ENCODE results near the gene HCFC1.

HCFC1 gene

DNA sequence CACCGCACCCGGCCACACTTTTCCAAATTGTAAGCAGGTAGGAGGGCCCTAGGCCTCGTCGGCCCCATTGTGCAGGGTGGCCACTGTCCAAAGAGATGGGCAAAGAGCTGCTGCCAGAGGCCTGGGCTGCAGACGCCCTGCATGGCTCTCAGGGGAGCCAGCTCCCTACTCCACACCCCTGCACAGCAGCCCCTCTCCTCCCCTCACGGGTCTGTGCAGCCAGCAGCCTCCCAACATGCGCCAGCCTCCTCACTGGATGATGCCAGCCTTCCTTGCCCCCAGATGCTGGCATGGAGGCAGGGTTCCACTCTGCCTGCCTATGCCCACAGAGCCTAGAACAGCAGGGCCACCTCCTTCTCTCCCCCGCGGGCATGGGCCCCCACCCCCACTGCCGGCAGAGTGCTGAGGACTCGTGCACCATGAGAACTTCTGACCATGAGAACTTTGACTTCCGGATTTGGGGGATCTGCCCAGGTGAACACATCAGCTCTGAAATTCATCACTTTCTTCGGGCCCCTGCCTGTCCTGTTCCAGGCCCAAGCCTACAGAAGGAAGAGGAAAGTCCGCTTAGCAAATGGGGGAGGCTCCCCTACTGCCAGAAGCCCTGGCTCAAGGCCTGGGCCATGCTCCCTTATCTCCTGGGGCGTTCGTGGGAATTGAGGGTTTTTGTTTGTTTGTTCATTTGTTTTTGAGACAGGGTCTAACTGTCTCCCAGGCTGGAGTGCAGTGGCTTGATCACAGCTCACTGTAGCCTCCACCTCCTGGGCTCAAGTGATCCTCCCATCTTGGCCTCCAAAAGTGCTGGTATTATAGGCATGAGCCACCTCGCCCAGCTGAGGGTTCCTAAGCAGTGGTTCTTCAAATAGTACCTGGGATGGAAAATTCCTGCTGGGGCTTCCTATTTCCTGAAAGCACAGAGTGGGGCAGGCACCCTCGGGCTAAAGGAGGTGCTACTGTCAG is 40.0 kb upstream of the HCFC1 start:
- peaks cover 0 to 6% (median 0%) of the 10 kb centered on the region in 4 donors for H3K4me1 ChIP-seq
- H3K27ac ChIP-seq = no peak overlapping the region
- intact Hi-C loops (cut with DNase I; ENCODE audit: low total_unique reads) = loop anchor here (5.0 kb wide), 1 partner anchor 41 kb away; no protein-coding TSS in a partner anchor
- DNase-seq = no peak
- TF ChIP-seq, protein P1, sequence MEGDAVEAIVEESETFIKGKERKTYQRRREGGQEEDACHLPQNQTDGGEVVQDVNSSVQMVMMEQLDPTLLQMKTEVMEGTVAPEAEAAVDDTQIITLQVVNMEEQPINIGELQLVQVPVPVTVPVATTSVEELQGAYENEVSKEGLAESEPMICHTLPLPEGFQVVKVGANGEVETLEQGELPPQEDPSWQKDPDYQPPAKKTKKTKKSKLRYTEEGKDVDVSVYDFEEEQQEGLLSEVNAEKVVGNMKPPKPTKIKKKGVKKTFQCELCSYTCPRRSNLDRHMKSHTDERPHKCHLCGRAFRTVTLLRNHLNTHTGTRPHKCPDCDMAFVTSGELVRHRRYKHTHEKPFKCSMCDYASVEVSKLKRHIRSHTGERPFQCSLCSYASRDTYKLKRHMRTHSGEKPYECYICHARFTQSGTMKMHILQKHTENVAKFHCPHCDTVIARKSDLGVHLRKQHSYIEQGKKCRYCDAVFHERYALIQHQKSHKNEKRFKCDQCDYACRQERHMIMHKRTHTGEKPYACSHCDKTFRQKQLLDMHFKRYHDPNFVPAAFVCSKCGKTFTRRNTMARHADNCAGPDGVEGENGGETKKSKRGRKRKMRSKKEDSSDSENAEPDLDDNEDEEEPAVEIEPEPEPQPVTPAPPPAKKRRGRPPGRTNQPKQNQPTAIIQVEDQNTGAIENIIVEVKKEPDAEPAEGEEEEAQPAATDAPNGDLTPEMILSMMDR (IDR thresholded peaks at IDR 0.05) = no peak
- no peak overlapping the region for H3K4me3 ChIP-seq
- H3K36me3 ChIP-seq = peaks cover 0 to 22% (median 19%) of the 10 kb centered on the region in 3 donors
- H3K9me3 ChIP-seq = no peaks in the 10 kb centered on the region
- H3K27me3 ChIP-seq = no peaks in the 10 kb centered on the region

DNA sequence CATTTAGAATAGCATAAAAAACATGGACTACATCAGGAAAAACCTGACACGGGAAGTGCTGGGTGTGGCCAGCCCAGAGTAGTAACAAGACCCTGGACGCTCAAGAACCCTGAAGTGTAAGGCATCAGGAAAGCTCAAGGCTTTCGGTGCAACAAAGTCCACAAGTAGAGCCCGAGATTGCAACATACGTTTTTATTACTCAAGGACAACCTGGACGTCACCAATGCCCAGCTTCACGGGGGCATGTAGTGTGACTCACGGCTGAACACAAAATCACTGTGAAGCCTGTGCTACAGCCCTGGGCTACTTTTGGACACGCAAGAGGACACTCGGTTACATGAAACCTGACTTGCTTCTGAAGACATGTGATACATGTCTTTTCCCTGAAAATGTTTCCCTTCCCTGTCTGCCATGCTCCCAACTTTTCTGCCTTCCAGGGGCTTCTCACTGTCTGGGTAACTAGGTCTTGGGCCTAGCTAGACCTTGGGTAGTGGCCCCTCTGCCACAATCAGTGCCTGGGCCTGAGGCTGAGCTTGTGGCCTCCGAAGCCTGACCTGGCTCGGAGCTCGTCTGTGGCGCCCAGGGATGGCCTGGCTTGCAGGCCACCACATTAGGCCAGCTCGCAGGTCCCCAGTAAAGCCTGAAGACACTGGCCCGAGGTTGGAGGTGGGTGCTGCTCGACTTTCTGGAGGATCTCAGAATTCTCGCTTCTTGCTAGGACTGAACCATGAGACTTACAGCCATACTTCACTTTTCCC is 38.9 kb upstream of the HCFC1 start:
- no peak for DNase-seq
- no peaks in the 10 kb centered on the region for H3K27me3 ChIP-seq
- H3K9me3 ChIP-seq = no peaks in the 10 kb centered on the region
- H3K4me1 ChIP-seq = peaks cover 0 to 6% (median 0%) of the 10 kb centered on the region in 4 donors
- TF ChIP-seq, protein P1 (IDR thresholded peaks at IDR 0.05) = no peak
- intact Hi-C loops (cut with DNase I; ENCODE audit: low total_unique reads) = loop anchor here (5.0 kb wide), 1 partner anchor 42 kb away; no protein-coding TSS in a partner anchor
- H3K27ac ChIP-seq = no peak overlapping the region
- peaks cover 0 to 12% (median 9%) of the 10 kb centered on the region in 3 donors for H3K36me3 ChIP-seq
- no peak overlapping the region for H3K4me3 ChIP-seq

DNA sequence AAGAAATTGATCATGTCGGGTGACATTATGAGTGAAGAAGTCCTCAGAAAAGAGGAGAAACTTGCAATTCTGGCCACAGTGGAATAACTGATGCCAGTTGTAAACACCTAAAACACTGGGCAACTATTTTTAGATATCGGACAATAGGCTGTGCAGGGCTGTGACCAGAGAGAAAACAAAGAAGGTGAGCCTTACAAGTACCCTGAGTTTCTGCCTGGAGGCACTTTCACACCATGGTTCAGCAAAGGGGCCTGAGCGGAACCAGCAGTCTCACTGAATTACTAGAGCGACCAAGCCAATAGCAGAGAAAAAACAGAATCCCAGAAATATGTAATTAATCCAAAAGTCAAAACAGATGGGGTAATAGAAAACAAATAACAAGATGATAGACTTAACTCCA is 36.9 kb upstream of the HCFC1 start:
- intact Hi-C loops (cut with DNase I; ENCODE audit: low total_unique reads) = no loop called here
- no peak overlapping the region for H3K27ac ChIP-seq

DNA sequence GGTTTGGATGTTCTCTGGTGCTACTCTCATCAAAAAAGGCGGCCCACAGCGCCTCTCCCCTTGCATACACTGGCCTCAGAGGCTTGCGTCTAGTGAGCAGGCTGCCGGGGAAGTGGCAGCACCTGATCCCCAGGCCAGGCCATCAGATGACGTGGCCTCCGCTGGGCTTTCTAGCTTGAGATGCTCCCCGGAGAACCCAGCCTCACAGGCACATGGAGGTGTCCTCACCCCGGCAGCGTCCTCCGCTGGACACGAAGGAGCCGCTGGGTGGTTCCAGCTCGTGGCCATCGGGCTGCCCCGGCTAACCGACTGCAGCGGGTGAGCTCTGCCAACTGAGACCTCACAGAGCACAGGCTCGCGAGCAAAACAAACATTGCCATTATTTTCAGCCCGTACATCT is 35.3 kb upstream of the HCFC1 start:
- TF ChIP-seq, protein P1 (IDR thresholded peaks at IDR 0.05) = no peak
- no peak for DNase-seq
- H3K4me1 ChIP-seq = no peaks in the 10 kb centered on the region
- H3K36me3 ChIP-seq = peaks cover 0 to 6% (median 0%) of the 10 kb centered on the region in 3 donors
- no peak overlapping the region for H3K27ac ChIP-seq
- intact Hi-C loops (cut with DNase I; ENCODE audit: low total_unique reads) = no loop called here
- no peaks in the 10 kb centered on the region for H3K27me3 ChIP-seq
- no peak overlapping the region for H3K4me3 ChIP-seq
- H3K9me3 ChIP-seq = no peaks in the 10 kb centered on the region

More for the DNA sequence above, 36.9 kb upstream of the HCFC1 start:
- TF ChIP-seq, protein P1 (IDR thresholded peaks at IDR 0.05) = no peak
- Histone ChIP-seq H3K27me3 (no peaks in the 10 kb centered on the region), H3K36me3 (peaks cover 0 to 11% (median 0%) of the 10 kb centered on the region in 3 donors), H3K4me1 (peaks cover 0 to 2% (median 0%) of the 10 kb centered on the region in 4 donors), H3K4me3 (no peak overlapping the region), H3K9me3 (no peaks in the 10 kb centered on the region)
- no peak for DNase-seq

DNA sequence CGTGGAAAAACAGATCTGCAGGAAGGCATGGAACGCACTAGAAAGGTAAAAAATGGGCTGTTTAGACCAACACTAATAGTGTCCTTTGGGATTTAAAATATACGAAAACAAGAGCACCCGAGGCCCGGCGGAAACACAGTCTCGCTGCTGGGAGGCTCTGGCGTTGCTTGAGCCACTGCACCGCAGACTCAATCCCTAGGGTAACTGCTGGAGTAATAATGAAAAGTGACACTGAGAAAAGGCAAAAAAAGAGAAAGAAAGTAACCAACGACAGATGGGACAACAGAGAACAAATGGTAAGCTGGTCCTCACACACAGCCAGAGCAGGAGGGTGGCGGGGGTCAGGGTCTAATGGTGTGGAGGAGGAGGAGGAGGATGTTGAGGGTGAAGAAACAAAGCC is 32.7 kb upstream of the HCFC1 start:
- no peak overlapping the region for H3K4me3 ChIP-seq
- intact Hi-C loops (cut with DNase I; ENCODE audit: low total_unique reads) = no loop called here
- no peak for DNase-seq
- no peaks in the 10 kb centered on the region for H3K9me3 ChIP-seq
- no peaks in the 10 kb centered on the region for H3K36me3 ChIP-seq
- no peaks in the 10 kb centered on the region for H3K4me1 ChIP-seq
- H3K27ac ChIP-seq = no peak overlapping the region
- TF ChIP-seq, protein P1 (IDR thresholded peaks at IDR 0.05) = no peak
- H3K27me3 ChIP-seq = no peaks in the 10 kb centered on the region

Data from tibial artery (tissue), 4 donors.